NCI-H345 treated with DMSO at 0.1 percent for 48 hours (cell line): ENCODE measurements around the gene PALS2.

Experiments
- DNase-seq: peaks from one replicate; lab custom pipeline; 2025; ENCODE audit not compliant: unreplicated experiment; lab: John Stamatoyannopoulos, UW

The PALS2 gene

DNA sequence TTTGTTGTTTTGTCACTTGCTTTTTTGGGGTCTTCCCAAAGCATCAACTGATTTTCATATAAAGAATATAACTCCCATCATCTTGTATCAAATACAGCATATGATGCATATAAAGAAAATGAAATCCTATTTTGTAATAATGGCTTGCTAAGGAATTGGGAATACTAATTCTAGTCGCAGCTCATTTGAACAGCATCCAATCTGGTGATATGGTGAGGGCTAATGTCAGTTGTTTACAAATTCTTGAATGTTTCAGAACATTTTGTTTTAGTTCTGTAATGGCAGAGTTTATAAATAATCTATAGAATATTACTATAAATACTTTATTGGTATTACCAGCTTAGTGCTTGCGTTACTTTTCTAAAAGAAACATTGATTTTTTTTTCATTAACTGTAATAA lies 8.9 kb downstream of the PALS2 start:
- DNase-seq, result no peak

GRCh38 chr7:24587853-24588252 lies 14.6 kb downstream of the PALS2 start:
- DNase-seq, result peak; percentile 7

GRCh38 chr7:24591152-24591551 lies 17.9 kb downstream of the PALS2 start:
- DNase-seq, result no peak

- DNase-seq, result no peak
Measured at GRCh38 chr7:24595671-24596418, 22.6 kb downstream of the PALS2 start.

GRCh38 chr7:24597014-24597413 lies 23.8 kb downstream of the PALS2 start:
- no peak for DNase-seq

DNA sequence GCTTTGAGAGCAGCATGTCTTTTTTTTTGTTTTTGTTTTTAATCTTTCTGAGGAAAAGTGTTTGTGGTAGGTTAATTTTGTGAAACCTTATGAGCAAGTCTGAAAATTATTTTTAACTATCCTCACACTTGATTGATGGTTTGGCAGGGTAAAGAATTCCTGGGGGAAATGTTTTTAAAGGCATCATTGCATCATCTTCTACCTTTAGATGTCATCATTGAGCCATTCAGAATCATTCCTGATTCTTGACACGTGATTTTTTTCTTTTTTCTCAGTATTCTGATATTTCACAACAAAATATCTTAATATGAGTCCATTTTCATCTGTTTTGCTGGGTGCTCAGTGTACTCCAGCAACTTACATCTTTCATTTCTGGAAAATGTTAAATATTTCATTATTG lies 28.3 kb downstream of the PALS2 start:
- no peak for DNase-seq

DNA sequence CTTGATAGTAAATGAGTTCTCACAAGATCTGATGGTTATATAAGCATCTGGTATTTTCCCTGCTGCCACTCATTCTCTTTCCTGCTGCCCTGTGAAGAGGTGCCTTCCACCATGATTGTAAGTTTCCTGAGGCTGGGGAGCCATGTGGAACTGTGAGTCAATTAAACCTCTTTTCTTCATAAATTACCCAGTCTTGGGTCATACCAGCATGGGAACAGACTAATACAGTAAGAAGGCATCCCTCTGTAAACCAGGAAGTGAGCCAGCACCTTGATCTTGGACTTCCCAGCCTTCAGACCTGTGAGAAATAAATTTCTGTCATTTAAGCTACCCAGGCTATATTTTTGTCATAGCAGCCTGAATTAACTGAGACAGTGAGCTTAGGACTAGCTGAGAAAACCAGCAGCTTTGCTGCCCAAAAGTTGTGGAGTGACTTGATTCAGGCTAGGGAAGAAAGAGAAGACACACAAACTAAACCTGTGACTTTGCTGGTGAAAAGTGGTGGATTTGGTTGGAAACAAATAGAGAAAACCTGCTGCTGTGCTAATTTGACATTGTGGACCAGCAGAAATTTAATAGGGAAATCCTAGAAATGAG lies 29.7 kb downstream of the PALS2 start:
- DNase-seq, result no peak

- DNase-seq, result no peak
Measured at GRCh38 chr7:24604630-24605029, 31.4 kb downstream of the PALS2 start.

- DNase-seq, result no peak
Measured at GRCh38 chr7:24608504-24608903, 35.3 kb downstream of the PALS2 start.

GRCh38 chr7:24609059-24609458 lies 35.8 kb downstream of the PALS2 start:
- no peak for DNase-seq

GRCh38 chr7:24609570-24609969 lies 36.3 kb downstream of the PALS2 start:
- DNase-seq, result no peak

GRCh38 chr7:24611130-24611529 lies 37.9 kb downstream of the PALS2 start:
- DNase-seq, result no peak

- DNase-seq, result no peak
Measured at GRCh38 chr7:24617957-24618616, 44.8 kb downstream of the PALS2 start.

DNA sequence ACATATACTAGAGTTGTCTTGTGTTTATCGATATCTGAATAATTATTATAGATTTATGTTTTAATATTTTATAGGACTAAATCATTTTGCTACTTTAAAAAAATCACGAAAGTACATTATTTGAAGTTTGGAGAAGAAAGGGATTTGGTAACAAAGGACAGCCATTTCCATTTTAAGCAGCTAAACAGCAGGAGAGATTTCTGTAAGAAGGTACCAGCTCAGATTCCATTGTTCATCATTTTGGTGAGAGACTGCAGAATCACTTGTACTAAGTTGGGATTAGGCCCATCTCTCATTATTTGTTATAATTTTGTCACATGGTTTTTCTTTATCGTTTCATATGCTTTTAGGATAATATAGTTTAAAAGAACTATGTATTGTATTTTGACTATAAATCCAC lies 46.7 kb downstream of the PALS2 start:
- no peak for DNase-seq

DNA sequence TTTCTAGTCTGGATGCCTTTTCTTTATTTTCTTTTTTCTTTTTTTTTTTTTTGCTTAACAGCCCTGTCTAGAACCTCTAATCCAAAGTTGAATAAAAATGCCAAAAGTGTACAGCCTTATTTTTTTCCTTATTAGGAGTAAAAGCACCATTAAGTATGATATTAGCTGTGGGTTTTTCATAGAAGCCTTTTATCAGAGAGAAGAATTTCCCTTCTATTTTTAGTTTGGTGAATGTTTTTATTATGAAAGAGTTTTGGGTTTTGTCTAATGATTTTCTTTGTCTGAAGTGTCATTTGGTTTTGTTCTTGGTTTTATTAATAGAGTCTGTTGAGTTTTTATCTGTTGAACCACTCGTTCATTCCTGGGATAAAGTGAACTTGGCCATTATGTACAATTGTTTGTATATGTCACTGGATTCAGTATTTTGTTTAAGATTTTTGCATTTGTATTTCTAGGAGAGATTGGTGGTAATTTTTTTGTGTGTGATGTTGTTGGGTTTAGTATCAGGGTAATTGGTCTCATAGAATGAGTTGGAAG lies 49.5 kb downstream of the PALS2 start:
- no peak for DNase-seq
